HepG2 (cell line): ENCODE measurements around the gene LASP1. TPM values are rescaled to one million over a fixed set of nuclear protein-coding genes. Genes with fewer than 3 reads are reported as not detected.

Experiments
- ELF3 ChIP-seq: IDR thresholded peaks from 2 replicates; pipeline ENCODE4 v1.6.1; 2016; ENCODE audit warnings: missing genetic modification reagents, missing compliant biosample characterization
- ESRRA ChIP-seq: sonication (generic); formaldehyde crosslinking; IDR thresholded peaks from 2 replicates; pipeline ENCODE4 v1.5.1; 2020; ENCODE audit warnings: mild to moderate bottlenecking, low read depth, missing genetic modification reagents
- SMAD3 ChIP-seq: sonication (generic); formaldehyde crosslinking; IDR thresholded peaks from 2 replicates; pipeline ENCODE4 v1.4.0; 2020; ENCODE audit warnings: missing genetic modification reagents
- SOX13 ChIP-seq, 3 experiments: fragments of 450-650 bp in 1 of 3; sonication (generic) in 1 of 3; formaldehyde crosslinking in 1 of 3; IDR thresholded peaks in 2 of 3; conservative IDR thresholded peaks in 1 of 3; 2 replicates each; pipeline versions ENCODE4 v1.5.0 to v1.6.1; 2016 to 2020; ENCODE audit warnings: antibody characterized with exemption in 1 of 3, mild to moderate bottlenecking in 1 of 3, missing compliant biosample characterization in 1 of 3, missing genetic modification reagents in 1 of 3, moderate library complexity in 1 of 3
- SOX5 ChIP-seq: IDR thresholded peaks from 2 replicates; pipeline ENCODE4 v1.6.1; 2016; ENCODE audit warnings: borderline replicate concordance
- ZFP90 ChIP-seq: sonication (generic); formaldehyde crosslinking; IDR thresholded peaks from 2 replicates; pipeline ENCODE4 v1.8.0; 2022; ENCODE audit warnings: missing genetic modification reagents, mild to moderate bottlenecking, inconsistent platforms, borderline replicate concordance
- ZNF224 ChIP-seq: sonication (generic); formaldehyde crosslinking; IDR thresholded peaks from 2 replicates; pipeline ENCODE4 v1.5.0; 2020; ENCODE audit warnings: mild to moderate bottlenecking, missing genetic modification reagents
- ZNF264 ChIP-seq: sonication (generic); formaldehyde crosslinking; IDR thresholded peaks from 2 replicates; pipeline ENCODE4 v1.4.0; 2020; ENCODE audit warnings: missing genetic modification reagents
- ZNF468 ChIP-seq: sonication (generic); formaldehyde crosslinking; IDR thresholded peaks from 2 replicates; pipeline ENCODE4 v1.8.0; 2022; ENCODE audit warnings: mild to moderate bottlenecking, moderate library complexity, missing genetic modification reagents
- ZNF781 ChIP-seq: sonication (generic); formaldehyde crosslinking; IDR thresholded peaks from 2 replicates; pipeline ENCODE4 v1.5.1; 2020; ENCODE audit warnings: borderline replicate concordance, mild to moderate bottlenecking, missing genetic modification reagents; ENCODE audit errors: not compliant biosample characterization
- polyA plus RNA-seq, 8 experiments: library from polyadenylated mRNA; depleted of rRNA in 3 of 8; stranded (reverse) in 7 of 8; unstranded in 1 of 8; fragments of >200 nt; fragmentation: Illumina TruSeq in 4 of 8; extraction: Trizol in 4 of 8; gene quantifications; 2 replicates each; pipeline versions ENCODE4 v1.2.1 to v1.2.3, GENCODE V29; 2011 to 2016; ENCODE audit warnings: low read depth in 4 of 8, missing spikeins in 1 of 8, mixed read lengths in 1 of 8; ENCODE audit not compliant: insufficient read depth in 1 of 8
- total RNA-seq, 5 experiments: library from RNA; depleted of rRNA; stranded (reverse); fragments of >200 nt; fragmentation: Illumina TruSeq; extraction: Trizol; gene quantifications; 2 replicates each; pipeline ENCODE4 v1.2.3, GENCODE V29; 2016; ENCODE audit warnings: low read depth in 1 of 5
- TF ChIP-seq, protein P1 (sequence below): sonication (generic); formaldehyde crosslinking; IDR thresholded peaks from 2 replicates; pipeline ENCODE4 v1.4.0; 2020; ENCODE audit warnings: missing genetic modification reagents, mild to moderate bottlenecking, borderline replicate concordance
- TF ChIP-seq, protein P2 (sequence below): sonication (generic); formaldehyde crosslinking; IDR thresholded peaks from 2 replicates; pipeline ENCODE4 v1.4.0; 2020; ENCODE audit warnings: mild to moderate bottlenecking, missing genetic modification reagents
- TF ChIP-seq, protein P3 (sequence below): sonication (generic); formaldehyde crosslinking; IDR thresholded peaks from 2 replicates; pipeline ENCODE4 v1.5.1; 2020; ENCODE audit warnings: mild to moderate bottlenecking, missing genetic modification reagents, moderate library complexity
- TF ChIP-seq, protein P4 (sequence below): sonication (generic); formaldehyde crosslinking; IDR thresholded peaks from 2 replicates; pipeline ENCODE4 v1.4.0; 2020; ENCODE audit warnings: mild to moderate bottlenecking, missing genetic modification reagents

The LASP1 gene
- total and polyA plus RNA-seq, 2 of the 13 experiments (the other 11 are each of a cell fraction or from before 2014, with no cell fraction given), result 70.1 to 97.0 TPM

DNA sequence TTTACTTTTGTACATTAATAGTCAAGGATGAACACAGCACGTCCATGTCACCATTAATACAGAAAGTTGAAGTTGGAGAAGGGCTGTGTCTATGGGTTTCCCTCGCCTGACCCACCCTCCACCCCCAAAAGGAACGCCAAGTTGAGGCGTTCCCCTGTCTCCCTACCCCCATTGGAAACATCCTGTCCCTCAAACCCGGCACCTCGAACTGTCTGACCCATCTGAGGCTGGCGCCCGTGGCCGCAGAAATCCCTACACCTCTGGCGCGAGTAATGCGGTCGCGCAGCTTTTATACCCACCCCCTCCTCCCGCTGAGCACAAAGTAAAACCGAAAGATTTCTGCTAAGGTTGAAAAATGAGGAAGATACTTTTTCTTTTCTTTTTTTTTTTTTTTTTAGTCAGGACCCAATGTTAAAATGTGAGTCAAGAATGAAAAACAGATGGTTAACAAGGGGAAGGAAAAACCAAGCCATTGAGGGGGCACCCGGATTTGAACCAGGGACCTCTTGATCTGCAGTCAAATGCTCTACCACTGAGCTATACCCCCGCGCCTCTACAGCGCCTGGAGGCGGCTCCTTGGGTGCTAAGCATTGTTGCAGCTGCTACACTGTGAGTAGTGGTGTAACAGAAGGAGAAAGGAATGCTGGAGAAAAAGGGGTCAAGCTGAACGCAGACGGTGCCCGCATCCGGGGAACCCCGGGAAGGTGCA lies 887 bp upstream of the LASP1 start (continued):
- TF ChIP-seq SOX13 (IDR thresholded peaks at IDR 0.05) (peak; percentile 62; the same call in 1 of the 2 replicates), SOX13 (CRISPR knock-in tag; conservative IDR thresholded peaks at IDR 0.05 in 1 of 2, IDR thresholded peaks at IDR 0.05 in 1 of 2) (peak in 1 of 2 experiments; percentile 39; a peak in 1 of 4 replicates), ELF3 (peak; percentile 20; the same call in 1 of the 2 replicates), ZNF468 (CRISPR knock-in tag) (no peak), ZNF224 (CRISPR knock-in tag) (no peak; the same call in 1 of the 2 replicates), ZFP90 (CRISPR knock-in tag) (0 out of 2 replicates have a peak, but pooled peaks have one; percentile 69), SMAD3 (CRISPR knock-in tag) (peak; percentile 72; the same call in 1 of the 2 replicates), ZNF781 (CRISPR knock-in tag) (peak; percentile 69), ESRRA (no peak; the same call in 1 of the 2 replicates), SOX5 (CRISPR knock-in tag) (peak; percentile 39; the same call in 1 of the 2 replicates), ZNF264 (CRISPR knock-in tag) (no peak; the same call in 1 of the 2 replicates)
- TF ChIP-seq, protein P1, sequence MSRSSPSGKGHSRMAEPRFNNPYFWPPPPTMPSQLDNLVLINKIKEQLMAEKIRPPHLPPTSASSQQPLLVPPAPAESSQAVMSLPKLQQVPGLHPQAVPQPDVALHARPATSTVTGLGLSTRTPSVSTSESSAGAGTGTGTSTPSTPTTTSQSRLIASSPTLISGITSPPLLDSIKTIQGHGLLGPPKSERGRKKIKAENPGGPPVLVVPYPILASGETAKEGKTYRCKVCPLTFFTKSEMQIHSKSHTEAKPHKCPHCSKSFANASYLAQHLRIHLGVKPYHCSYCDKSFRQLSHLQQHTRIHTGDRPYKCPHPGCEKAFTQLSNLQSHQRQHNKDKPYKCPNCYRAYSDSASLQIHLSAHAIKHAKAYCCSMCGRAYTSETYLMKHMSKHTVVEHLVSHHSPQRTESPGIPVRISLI, result peak; percentile 16; the same call in 1 of the 2 replicates
- TF ChIP-seq, protein P2, sequence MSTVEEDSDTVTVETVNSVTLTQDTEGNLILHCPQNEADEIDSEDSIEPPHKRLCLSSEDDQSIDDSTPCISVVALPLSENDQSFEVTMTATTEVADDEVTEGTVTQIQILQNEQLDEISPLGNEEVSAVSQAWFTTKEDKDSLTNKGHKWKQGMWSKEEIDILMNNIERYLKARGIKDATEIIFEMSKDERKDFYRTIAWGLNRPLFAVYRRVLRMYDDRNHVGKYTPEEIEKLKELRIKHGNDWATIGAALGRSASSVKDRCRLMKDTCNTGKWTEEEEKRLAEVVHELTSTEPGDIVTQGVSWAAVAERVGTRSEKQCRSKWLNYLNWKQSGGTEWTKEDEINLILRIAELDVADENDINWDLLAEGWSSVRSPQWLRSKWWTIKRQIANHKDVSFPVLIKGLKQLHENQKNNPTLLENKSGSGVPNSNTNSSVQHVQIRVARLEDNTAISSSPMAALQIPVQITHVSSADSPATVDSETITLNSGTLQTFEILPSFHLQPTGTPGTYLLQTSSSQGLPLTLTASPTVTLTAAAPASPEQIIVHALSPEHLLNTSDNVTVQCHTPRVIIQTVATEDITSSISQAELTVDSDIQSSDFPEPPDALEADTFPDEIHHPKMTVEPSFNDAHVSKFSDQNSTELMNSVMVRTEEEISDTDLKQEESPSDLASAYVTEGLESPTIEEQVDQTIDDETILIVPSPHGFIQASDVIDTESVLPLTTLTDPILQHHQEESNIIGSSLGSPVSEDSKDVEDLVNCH (CRISPR knock-in tag), result no peak; the same call in 1 of the 2 replicates
- TF ChIP-seq, protein P3, sequence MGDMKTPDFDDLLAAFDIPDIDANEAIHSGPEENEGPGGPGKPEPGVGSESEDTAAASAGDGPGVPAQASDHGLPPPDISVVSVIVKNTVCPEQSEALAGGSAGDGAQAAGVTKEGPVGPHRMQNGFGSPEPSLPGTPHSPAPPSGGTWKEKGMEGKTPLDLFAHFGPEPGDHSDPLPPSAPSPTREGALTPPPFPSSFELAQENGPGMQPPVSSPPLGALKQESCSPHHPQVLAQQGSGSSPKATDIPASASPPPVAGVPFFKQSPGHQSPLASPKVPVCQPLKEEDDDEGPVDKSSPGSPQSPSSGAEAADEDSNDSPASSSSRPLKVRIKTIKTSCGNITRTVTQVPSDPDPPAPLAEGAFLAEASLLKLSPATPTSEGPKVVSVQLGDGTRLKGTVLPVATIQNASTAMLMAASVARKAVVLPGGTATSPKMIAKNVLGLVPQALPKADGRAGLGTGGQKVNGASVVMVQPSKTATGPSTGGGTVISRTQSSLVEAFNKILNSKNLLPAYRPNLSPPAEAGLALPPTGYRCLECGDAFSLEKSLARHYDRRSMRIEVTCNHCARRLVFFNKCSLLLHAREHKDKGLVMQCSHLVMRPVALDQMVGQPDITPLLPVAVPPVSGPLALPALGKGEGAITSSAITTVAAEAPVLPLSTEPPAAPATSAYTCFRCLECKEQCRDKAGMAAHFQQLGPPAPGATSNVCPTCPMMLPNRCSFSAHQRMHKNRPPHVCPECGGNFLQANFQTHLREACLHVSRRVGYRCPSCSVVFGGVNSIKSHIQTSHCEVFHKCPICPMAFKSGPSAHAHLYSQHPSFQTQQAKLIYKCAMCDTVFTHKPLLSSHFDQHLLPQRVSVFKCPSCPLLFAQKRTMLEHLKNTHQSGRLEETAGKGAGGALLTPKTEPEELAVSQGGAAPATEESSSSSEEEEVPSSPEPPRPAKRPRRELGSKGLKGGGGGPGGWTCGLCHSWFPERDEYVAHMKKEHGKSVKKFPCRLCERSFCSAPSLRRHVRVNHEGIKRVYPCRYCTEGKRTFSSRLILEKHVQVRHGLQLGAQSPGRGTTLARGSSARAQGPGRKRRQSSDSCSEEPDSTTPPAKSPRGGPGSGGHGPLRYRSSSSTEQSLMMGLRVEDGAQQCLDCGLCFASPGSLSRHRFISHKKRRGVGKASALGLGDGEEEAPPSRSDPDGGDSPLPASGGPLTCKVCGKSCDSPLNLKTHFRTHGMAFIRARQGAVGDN (CRISPR knock-in tag), result no peak
- TF ChIP-seq, protein P4, sequence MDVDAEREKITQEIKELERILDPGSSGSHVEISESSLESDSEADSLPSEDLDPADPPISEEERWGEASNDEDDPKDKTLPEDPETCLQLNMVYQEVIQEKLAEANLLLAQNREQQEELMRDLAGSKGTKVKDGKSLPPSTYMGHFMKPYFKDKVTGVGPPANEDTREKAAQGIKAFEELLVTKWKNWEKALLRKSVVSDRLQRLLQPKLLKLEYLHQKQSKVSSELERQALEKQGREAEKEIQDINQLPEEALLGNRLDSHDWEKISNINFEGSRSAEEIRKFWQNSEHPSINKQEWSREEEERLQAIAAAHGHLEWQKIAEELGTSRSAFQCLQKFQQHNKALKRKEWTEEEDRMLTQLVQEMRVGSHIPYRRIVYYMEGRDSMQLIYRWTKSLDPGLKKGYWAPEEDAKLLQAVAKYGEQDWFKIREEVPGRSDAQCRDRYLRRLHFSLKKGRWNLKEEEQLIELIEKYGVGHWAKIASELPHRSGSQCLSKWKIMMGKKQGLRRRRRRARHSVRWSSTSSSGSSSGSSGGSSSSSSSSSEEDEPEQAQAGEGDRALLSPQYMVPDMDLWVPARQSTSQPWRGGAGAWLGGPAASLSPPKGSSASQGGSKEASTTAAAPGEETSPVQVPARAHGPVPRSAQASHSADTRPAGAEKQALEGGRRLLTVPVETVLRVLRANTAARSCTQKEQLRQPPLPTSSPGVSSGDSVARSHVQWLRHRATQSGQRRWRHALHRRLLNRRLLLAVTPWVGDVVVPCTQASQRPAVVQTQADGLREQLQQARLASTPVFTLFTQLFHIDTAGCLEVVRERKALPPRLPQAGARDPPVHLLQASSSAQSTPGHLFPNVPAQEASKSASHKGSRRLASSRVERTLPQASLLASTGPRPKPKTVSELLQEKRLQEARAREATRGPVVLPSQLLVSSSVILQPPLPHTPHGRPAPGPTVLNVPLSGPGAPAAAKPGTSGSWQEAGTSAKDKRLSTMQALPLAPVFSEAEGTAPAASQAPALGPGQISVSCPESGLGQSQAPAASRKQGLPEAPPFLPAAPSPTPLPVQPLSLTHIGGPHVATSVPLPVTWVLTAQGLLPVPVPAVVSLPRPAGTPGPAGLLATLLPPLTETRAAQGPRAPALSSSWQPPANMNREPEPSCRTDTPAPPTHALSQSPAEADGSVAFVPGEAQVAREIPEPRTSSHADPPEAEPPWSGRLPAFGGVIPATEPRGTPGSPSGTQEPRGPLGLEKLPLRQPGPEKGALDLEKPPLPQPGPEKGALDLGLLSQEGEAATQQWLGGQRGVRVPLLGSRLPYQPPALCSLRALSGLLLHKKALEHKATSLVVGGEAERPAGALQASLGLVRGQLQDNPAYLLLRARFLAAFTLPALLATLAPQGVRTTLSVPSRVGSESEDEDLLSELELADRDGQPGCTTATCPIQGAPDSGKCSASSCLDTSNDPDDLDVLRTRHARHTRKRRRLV (CRISPR knock-in tag), result 0 out of 2 replicates have a peak, but pooled peaks have one; percentile 2
